ENCODE measurements around the gene DLG1.

DLG1 gene

DNA sequence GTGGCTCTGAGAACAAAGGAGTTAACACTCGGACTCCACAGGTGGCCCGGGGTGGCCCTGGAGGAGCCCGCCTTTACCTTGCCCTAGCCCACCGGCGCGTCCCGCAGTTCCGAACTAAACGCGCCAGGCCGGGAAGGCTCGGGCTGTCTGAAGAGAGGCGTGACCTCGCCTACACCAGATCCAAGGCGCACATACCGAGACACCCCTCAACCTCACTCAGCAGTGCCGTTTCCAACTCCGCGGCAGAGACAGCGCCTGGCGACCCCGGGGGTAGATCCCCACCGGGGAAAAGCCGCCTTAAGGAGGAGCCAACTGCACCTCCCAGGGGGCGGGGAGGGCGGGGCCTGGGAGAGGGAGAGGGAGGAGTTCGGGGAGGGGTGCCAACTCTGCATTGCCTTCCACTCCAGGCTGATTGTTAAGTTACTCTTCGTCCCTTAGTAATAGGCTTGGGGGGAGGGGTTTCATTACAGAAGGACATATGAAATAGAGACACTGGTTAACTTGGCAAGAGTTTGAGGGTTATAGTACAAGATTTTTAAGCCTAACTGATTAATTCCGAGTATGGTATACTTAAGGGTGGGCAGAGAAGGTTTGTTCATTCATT is at the start of gene DLG1:
Gene DLG1, minus strand, starts transcription at position 272 of the 604 bp plus-strand sequence. CDS start 1,408 bp downstream, outside the sequence.
- peak; percentile 72 for DNase-seq

DNA sequence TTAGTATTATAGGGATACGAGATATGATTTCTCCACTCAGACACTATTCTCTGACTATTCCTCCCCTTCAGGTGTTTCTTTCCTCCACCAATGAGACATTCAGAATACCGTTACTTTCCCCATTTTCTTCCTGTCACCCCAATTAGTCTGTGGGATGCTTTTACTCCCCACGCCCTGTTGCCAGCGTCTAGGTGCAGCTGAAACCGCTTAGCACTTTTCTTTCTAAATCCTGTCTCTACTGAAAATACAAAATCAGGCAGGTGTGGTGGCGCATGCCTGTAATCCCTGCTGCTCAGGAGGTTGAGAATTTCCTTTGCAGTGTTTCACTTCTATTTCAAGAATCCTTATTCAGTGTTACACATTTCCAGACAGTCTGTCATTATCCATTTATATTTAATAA is 49.6 kb upstream of the DLG1 start:
- no peak for DNase-seq

DNA sequence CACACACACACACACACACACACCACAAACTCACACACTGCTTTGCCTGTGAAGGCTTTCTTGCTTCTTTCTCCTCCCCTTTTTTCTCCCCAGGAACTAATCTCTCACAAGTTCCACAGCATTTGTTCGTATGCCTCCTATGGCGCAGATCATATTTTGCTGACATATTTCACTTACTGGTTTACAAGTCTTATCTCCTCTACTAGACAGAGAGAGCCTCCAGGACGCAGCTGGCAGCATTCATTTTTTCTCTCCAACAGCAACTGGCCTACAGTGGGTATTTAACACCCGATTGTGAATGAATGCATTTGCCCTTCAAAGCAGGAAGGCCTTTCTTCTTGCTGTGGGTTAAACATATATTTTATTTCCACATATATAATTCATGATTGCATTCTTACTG is 47.0 kb upstream of the DLG1 start:
- DNase-seq, result no peak

DNA sequence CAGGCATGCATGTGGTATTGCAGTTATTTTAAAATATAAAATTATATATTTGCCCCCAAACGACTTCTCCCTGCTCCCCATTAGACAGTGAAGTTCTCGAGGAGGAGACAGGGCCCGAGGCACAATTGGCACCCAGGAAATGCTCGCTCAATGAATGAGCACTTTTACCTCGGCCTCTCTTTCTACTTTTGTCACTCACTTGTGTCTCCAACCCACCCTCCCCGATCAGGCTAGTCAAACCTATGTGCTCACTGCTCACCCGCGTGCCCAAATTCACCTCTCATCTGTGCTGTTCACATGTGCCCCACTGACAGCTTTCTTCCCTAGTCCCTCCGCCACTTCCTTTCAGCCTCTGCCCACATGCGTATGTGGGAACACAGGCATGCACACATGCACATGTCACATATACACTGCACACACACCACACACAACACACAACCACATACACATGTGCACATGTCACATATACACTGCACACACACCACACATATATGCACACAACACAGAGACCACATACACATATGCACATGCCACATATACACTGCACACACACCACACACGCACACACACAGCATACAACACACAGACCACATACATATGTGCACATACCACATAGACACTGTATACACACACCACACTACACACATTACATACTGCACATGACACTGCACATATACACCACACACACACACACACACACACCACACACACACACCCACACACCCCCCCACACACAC is 46.3 kb upstream of the DLG1 start:
- DNase-seq, result no peak

DNA sequence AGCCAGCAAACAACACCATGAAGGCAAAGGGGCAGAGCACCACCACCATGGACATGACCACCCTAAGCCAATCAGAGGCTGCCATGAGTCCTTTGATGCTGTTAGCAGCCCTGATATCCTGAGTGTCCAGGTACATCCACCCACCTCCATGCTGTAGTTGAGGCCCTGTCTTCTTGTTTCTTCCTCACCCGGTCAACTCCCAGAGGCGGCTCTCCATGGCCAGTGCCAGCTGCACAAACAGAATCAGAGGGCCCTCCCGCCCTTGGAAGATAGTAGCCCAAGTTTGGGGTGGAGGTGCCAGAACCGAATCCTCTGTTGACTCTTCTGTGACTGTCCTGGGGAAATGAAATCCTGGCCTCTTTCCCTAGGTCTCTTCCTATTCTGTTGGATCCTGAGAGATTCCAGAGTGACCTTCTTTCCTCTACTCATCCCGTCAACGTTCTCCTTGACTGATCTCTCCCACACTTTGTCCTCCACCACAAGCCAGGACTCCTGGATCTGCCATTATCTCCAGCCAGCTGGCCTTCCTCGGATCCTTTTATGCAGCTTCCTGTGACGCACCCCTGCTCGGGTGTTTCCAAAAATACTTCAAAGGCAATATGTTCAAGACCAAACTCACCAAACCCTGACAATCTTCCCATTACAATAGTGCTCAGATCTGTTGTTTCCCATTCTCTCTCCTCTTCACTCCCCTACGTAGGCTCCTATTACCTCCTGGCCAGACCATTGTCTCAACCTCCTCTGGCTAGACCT is 45.4 kb upstream of the DLG1 start:
- DNase-seq, result no peak

DNA sequence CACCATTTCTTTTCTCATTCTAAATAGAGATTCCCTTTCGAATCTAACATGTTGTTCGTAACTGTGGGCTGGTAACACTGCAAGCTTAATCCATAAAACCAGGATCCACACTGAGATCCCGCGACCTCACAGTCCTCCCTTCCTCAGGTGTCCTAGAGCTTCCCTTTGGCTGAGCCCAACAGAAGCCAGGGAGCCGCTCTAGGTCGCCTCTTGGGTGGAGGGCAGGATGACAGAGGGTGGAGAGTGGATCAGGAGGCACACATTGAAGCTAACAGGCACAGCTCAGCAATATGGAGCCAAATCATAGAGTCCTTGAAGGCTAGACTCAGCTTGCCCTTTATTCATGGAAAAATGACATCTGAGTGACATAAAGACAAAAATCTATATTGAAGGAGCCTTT is 44.7 kb upstream of the DLG1 start:
- DNase-seq, result no peak

DNA sequence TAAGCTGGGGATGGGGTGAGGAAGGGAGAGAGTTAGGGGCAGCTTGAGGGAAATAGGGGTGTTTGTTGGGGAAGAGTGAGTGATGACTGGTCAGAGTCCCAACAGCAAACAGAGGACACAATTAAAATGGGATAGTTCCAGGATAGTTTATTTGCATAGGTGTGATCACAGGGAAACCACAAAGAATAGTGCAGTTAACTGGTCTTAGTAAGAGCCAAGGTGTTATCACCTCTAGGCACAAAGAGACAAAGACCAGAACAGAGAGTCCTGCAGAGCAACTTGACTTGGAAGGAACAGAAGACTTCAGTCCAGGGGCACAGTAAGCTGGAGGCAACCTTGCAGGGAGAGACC is 42.1 kb upstream of the DLG1 start:
- DNase-seq, result no peak

DNA sequence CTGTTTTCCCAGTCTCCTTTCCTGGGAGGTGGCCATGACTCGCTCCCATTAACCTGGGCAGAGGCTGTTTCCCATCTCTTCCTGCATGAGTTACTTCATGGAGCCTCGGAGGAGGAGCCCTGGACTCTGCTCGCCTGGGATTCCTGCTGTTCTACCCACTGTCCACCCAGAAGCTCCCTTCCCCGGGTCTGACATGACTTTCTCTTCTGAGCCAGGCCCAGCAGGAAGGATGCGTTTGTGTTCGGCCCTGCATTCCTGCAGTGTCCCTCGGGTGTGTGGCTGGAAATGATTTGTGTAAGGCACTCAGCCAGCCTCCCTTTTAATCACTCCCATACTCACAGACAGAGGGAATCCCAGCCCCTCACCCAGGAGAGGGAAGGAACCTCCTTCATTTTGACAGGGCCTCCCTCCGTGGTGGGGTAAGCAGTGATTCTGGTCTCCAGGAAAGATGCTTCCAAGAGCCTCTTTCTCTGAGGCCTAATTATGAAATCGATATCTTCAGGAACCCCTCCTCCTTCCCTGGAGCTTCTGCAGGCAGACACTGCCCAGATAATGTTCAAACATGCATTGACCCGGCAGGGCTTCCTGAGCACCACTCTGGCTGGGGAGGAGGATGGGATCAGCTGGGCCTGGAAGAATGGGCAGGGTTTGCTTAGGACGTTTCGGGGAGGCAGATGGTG is 41.6 kb upstream of the DLG1 start:
- DNase-seq, result no peak

DNA sequence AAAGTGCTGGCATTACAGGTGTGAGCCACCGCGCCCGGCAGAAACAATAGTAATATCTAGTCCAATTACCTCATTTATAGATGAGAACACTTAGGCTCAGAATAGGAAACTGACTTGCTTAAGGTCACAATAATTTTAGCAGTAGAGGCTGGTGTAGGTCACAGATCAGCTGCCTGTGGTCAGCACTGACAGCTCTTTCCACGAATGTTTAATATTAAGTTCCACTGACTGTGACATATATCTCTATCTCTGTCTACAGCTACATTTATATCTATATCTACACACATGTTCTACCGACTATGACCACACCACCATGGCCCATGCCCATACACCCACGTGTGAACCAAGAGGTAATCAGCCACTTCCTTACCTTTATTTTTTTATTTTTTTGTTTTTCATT is 40.2 kb upstream of the DLG1 start:
- DNase-seq, result no peak

DNA sequence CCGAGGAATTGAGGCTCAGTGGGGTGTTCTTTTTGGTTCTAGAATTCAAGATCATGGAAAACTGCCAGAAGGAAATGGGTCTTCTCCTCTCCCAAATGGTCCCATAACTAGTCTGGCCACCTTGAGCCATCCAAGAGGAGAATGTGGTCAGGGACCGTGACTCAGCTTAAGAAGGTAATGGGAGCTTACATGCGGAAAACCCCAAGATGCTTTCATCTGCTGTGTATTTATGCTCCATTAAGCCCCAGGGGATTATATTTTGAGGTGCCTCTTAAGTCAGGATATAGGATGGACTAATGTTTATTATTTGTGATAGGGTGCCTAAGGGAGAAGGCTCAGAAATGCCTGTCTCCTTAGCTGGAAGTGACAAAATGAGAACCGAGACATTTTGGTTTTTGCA is 39.2 kb upstream of the DLG1 start:
- DNase-seq, result no peak

DNA sequence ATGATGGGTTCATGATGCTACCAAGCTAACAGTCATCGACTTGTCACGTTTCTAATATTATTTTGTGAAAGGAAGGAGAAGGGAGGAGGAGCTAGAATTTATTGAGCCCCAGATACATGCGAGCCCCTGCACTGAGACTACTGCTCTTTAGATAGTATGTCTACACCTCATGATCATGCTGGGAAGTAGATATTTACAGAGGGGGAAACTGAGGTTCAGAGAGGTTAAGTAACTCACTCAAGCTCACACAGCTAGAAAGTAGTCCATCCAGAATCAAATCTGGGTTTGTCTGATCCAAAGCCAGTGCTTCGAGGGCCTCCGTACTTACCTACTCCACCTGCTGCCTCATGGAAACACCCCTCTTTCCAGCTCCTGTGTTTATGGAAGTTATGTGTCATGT is 38.8 kb upstream of the DLG1 start:
- no peak for DNase-seq

DNA sequence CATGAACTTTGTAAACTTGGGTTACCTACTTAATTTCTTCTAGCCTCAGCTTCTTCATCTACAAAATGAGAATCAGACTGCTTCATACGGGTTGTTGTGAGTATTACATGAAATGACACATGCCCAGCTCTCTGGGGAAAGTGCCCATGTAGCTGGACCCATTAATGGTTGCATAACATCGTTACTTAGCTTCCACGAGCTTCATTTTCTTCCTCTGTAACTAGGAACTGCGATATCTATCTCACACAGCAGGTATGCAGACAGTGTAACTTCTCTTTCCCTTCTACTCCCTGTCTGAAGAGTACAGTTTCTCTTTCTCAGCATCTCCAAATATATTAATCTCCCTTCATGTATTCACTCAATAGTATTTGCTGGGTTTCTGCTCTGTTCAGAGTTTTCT is 37.9 kb upstream of the DLG1 start:
- no peak for DNase-seq

DNA sequence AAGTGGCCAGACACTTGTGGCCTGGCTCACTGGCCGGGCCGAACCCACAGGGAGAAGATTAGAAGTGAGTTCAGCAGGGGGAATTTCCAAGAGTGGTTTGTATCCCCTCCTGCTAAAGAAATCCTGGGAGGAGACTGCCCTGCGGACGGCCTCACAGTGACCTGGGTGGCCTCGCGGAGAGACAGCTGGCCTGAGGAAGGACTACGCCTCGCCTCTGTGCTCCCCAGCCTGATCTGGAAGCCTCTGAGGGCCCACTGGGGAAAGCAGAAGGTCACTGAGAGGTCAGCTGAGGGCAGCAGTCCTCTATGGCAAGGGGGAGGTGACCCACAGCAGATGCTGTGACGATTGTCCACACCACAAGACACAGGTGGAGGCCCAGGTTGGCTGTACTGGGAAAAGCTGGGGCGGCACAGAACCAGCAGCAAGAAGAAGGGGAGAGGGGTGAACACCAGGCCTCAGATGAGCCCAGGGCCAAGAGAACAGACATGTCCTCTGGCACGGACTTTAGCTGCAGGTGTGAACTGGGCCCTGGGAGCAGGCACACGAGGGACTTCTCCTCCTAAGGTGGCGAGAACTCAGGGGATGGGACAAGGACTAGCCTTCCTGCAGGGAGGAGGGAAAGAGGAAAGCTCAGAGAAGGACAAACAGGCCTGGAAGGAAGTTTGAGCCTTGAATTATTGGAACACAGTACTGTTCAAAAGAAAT is 37.2 kb upstream of the DLG1 start:
- no peak for DNase-seq

DNA sequence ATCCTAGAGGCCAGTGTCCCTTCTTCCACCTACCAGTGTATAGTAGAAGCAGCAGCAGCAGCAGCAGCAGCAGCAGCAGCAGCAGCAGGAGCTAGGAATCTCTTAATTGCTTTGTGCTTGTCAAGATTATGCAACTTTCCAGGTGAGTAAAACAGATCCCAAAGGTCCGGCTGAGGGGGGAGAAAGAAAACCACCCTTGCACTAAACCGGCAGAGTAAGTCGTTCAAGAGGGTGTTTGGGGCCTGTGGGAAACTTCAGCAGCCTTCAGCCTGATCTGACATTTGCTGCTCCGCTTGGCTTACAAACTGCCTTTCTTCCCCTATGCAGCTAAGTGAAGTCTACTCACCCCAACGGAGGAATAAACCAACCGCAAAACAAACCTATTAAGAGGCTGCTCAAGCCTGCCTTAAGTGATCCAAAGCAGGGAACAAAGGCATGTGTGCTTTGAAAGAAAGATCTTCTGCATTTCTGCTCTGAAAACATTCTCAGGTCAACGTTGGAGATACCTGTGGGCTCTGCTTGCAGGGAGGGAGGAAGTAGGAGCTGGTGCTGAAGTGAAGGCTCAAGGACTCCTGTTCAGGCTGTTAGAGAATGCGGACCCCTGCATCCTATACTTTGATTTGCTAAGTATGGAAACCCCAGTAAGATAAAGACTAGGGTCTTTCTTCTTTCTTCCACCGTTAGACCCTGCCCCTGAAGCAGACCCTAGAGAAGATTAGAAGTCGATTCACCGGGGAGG is 35.7 kb upstream of the DLG1 start:
- DNase-seq, result no peak

DNA sequence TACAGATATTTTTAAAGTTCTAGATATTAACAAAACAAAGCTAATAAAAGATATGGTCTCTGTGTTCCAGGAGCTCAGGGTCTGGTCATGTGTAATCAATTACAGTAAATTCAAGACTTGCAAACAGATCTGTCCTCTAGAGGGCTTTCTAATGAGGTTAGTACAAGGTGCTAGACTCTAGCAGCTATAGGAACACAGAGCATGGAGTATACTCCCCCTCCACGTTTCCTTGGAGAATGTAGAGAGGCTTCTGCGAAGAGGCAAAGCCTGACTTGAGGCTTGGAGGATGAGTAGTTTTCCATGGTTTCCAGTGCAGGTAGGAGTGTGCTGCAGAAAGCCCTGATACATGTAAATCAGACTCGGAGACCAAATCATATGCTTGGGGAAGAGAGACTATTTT is 32.7 kb upstream of the DLG1 start:
- no peak for DNase-seq

DNA sequence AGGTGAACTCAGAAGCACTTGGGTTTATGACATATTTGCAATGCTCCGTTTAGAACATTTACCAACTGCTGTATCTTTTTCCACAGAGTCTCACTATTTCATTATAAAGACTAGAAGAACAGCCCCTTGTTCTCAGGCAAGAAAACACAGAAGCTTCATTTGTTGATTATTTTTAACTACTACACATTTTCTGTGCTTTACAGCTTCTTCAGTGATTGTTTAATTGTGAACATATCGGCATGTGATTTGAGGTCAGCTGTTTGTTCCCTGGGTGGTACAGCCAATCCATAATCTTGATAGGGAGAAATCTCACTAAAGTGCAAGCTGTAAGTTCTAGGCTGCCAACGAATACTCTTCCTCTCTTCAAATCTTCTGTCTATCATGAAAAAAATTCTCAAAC is 31.0 kb upstream of the DLG1 start:
- DNase-seq, result no peak

DNA sequence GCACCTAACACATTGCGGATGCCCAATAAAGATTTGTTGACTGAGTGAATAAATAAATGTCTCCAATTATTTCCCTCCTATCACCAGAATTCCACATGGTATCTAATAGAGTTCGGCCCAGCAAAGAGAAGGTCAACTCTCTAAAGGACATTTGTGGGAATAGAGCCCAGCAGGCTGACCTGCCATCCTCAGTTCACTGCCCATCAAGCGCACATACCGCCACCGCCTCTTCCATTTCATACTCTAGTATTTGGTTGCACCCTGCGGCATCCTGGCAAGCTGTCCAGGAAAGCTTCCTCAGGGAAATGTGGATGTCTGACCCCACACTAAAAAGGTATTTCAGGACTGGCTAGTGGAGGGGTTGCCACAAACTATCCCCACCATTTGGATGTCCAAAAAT is 29.8 kb upstream of the DLG1 start:
- no peak for DNase-seq

DNA sequence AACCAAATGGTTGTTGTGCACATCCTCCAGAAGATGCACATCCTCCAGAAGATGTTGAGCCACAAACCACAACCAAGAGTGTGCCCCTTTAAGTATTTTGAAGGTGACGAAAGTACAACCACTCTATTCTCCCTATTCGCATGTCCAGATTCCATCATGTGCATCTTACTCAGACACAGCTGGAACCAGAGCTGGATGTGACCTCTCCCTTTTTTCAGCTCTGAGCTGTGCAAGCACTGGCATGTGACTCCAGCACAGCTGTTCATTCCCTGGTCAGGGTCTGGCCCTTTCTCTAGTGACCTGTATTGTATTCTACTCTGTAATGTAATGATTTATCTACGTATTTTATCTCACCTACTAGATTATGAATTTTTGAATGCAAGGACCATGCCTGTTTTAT is 29.3 kb upstream of the DLG1 start:
- DNase-seq, result no peak

DNA sequence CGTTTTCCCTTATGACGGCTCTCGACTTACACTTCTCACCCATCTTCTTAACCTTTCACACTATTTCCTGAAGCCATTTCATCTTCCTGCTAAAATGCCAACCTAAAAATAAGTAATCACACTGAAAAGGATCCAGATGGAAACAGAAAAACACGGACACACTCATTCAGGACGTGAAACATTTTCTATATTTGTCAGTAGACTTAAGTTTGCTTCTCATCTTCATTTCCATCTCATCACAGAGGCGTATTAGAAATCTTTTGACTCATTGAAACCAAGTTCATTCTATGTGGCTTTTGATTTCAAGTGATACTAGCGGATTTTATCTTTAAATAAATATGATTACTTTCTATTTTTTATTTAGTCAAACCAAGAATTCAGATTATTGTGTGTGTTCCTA is 27.4 kb upstream of the DLG1 start:
- no peak for DNase-seq

DNA sequence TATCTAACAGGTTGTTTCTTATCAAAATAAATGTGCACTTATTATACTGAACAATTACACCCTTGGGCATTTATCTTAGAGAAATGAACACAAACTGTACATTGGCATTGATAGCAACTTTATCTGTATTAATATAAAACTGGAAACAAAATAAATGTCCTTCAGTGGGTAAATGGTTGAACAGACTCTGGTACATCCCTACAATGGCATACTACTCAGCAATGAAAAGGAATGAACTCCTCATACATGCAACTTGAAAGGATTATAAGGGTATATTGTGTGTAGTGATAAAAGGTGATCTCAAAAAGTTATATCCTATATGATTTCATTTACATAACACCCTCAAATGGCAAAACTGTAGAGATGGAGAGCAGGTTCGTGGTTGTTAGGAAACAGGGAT is 23.7 kb upstream of the DLG1 start:
- no peak for DNase-seq

DNA sequence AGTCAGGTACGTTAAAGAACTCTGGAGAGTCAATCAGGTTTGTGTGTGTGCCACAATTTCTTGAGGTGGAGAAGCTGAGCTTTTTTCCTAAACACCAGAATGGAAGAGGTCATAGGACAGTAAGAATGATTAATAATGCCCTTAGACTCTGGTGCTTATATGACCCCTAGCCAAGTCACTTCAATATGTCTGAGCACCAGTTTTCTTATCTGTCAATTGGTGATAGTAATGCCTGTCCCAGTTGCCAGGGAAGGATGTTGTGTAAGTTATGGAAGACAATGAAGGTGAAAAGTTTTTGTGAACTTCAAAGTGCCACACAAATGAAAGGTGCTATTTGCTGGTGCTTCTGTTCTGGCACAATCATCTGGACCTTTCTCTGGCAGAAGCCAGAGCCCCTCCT is 22.2 kb upstream of the DLG1 start:
- no peak for DNase-seq

DNA sequence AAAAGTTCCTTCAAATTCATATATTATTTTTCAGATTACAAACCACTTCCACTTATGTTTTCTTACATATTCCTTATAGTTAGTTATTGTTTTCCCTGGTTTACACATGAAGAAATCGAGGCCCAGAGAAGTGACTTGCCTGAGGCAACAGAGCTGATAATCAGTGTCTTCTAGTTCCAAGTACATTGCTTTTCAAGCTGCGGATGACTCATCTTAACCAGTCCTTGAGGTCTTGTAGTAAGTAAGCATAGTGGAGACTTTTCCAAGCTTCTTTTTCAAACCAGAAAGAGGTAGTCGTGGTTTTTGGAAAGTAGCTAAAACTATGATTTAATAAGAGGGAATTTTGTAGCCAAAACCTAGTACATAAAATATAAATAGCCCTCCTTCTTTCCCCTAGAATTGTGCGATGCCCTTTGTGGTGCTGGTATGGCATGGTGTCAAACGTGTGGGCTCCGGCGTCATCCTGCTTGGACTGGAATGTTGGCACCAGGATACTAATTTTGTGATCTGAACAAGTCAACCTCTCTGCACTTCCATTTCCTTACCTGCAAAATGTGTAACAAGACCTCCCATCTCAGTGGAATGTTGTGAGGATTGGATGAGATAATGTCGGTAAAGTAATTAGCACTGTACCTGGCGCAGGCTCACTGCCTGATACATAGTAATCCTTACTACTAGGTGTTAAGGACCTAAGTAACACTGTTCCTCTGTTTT is 19.0 kb upstream of the DLG1 start:
- no peak for DNase-seq

All from activated gamma-delta T cell treated with Interleukin-2 at 50 U/mL for 16 hours (primary cell).